CD4-positive, alpha-beta T cell (primary cell): Measurements from ENCODE around the gene KIAA0753. TPM values are rescaled to one million over a fixed set of nuclear protein-coding genes. Genes with fewer than 3 reads are reported as not detected.

Experiments used
- ATAC-seq: fragments of 200-7000 bp; cut with Tn5 transposase; one replicate; pipeline ENCODE4 v1.10.0; 2022; ENCODE audit warnings: mild to moderate bottlenecking; ENCODE audit not compliant: poor library complexity
- CTCF ChIA-PET: fragments of 350-600 bp; sonication (Branson Sonifier 250); formaldehyde crosslinking; loops from one replicate; lab custom pipeline; 2021; ENCODE audit warnings: antibody characterized with exemption, inconsistent platforms; lab: Charles Lee
- POLR2A ChIA-PET: fragments of 350-600 bp; sonication (Branson Sonifier 250); formaldehyde crosslinking; loops from one replicate; lab custom pipeline; 2021; ENCODE audit warnings: antibody characterized with exemption, inconsistent platforms; lab: Charles Lee
- DNase-seq, 14 experiments: peaks; one replicate each; pipeline ENCODE4 v3.0.0-alpha.2; 2013 to 2020; ENCODE audit warnings: mixed read lengths in 2 of 14
- H3K27ac ChIP-seq, 2 donors: one replicate each; pipeline versions ENCODE4 v1.5.1 to v1.7.0; 2013; ENCODE audit warnings: low read length in 2 of 2, low read depth in 1 of 2, mild to moderate bottlenecking in 1 of 2
- H3K27me3 ChIP-seq, 2 experiments: 1 replicate in 1 of 2; 2 replicates in 1 of 2; pipeline versions ENCODE4 v1.6.1 to v1.7.0; 2013; ENCODE audit warnings: low read length in 2 of 2, control low read depth in 1 of 2, mild to moderate bottlenecking in 1 of 2, moderate library complexity in 1 of 2; ENCODE audit not compliant: insufficient read depth in 2 of 2, control insufficient read depth in 1 of 2
- H3K36me3 ChIP-seq: one replicate; pipeline ENCODE4 v1.6.1; 2013; ENCODE audit warnings: low read length, control low read depth; ENCODE audit not compliant: insufficient read depth
- H3K4me1 ChIP-seq: one replicate; pipeline ENCODE4 v1.6.1; 2013; ENCODE audit warnings: low read length, control low read depth; ENCODE audit not compliant: insufficient read depth
- H3K4me3 ChIP-seq: one replicate; pipeline ENCODE4 v1.5.1; 2013; ENCODE audit warnings: mild to moderate bottlenecking, low read length, moderate library complexity
- H3K9me3 ChIP-seq, 2 experiments: 1 replicate in 1 of 2; 2 replicates in 1 of 2; pipeline versions ENCODE4 v1.6.1 to v1.7.0; 2013; ENCODE audit warnings: low read length in 2 of 2, mild to moderate bottlenecking in 2 of 2, control low read depth in 1 of 2, moderate library complexity in 1 of 2; ENCODE audit not compliant: control insufficient read depth in 1 of 2, insufficient read depth in 1 of 2
- H3K27ac Mint-ChIP-seq: one replicate; pipeline ENCODE4 v1.8.0; 2020; ENCODE audit warnings: mixed read lengths
- H3K27me3 Mint-ChIP-seq: one replicate; pipeline ENCODE4 v1.8.0; 2021; ENCODE audit warnings: mixed read lengths
- H3K36me3 Mint-ChIP-seq: one replicate; pipeline ENCODE4 v1.8.0; 2021; ENCODE audit warnings: low read depth, mixed read lengths
- H3K4me1 Mint-ChIP-seq: one replicate; pipeline ENCODE4 v1.8.0; 2021; ENCODE audit warnings: low read depth, mixed read lengths
- H3K4me3 Mint-ChIP-seq: one replicate; pipeline ENCODE4 v1.8.0; 2020; ENCODE audit warnings: mild to moderate bottlenecking, mixed read lengths
- H3K9me3 Mint-ChIP-seq: one replicate; pipeline ENCODE4 v1.8.0; 2020; ENCODE audit warnings: mixed read lengths
- intact Hi-C, 2 experiments: fragments of 100-400 bp; cut with DNase I in 1 of 2; cut with micrococcal nuclease in 1 of 2; formaldehyde crosslinking; loops; one replicate each; pipeline versions ENCODE4 v1.15.1 to v1.9.0; 2023 to 2025; cut with DNase I, micrococcal nuclease
- total RNA-seq, 174 experiments: library from RNA in 2 of 174; stranded (reverse) in 2 of 174; gene quantifications; one replicate each; pipeline ENCODE4 v1.2.3 and lab custom pipeline; 2021 to 2026
- TF ChIP-seq, protein P1 (sequence below): fragments of 200-600 bp; IDR thresholded peaks from one replicate; pipeline ENCODE4 v1.8.0; 2022; ENCODE audit warnings: antibody characterized with exemption, mild to moderate bottlenecking

The KIAA0753 gene
- total RNA-seq, 2 experiments from 2014 or later, result 8.9 to 11.7 TPM

DNA sequence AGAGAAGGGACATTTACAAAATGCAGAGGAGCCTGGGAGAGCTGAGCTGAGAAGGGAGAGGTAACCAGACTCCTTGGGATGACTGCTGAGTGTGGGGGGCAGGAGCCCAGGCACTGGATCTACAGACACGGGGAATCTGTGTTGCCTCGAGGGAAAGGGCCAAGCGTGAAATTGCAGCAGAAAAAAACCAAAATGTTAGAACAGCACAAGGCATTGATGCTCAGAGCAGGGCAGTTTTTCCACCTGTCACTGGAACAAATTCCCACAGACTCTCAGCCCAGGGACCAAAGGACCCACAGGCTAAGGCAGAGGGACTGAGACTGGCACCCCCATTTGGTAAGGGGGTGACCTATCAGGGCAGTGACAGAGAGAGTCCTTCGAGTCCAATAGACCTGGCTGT, 86.2 kb downstream of the KIAA0753 start:
- peaks cover 0 to 13% of the 10 kb centered on the region in 2 experiments for H3K9me3 ChIP-seq
- H3K27ac ChIP-seq, result no peak overlapping the region
- H3K36me3 ChIP-seq, result no peaks in the 10 kb centered on the region
- ATAC-seq (no peak), DNase-seq (no peak)
- ChIA-PET CTCF (no interaction called here), POLR2A (no interaction called here)
- peaks cover 16% of the 10 kb centered on the region for H3K4me1 ChIP-seq
- Mint-ChIP-seq H3K4me1 (peaks cover 12% of the 10 kb centered on the region), H3K27me3 (peaks cover 55% of the 10 kb centered on the region), H3K36me3 (no peaks in the 10 kb centered on the region), H3K4me3 (peak overlapping the region; percentile 77), H3K9me3 (no peaks in the 10 kb centered on the region), H3K27ac (no peak overlapping the region)
- intact Hi-C loops, result no loop called here
- TF ChIP-seq, protein P1, sequence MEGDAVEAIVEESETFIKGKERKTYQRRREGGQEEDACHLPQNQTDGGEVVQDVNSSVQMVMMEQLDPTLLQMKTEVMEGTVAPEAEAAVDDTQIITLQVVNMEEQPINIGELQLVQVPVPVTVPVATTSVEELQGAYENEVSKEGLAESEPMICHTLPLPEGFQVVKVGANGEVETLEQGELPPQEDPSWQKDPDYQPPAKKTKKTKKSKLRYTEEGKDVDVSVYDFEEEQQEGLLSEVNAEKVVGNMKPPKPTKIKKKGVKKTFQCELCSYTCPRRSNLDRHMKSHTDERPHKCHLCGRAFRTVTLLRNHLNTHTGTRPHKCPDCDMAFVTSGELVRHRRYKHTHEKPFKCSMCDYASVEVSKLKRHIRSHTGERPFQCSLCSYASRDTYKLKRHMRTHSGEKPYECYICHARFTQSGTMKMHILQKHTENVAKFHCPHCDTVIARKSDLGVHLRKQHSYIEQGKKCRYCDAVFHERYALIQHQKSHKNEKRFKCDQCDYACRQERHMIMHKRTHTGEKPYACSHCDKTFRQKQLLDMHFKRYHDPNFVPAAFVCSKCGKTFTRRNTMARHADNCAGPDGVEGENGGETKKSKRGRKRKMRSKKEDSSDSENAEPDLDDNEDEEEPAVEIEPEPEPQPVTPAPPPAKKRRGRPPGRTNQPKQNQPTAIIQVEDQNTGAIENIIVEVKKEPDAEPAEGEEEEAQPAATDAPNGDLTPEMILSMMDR, result no peak
- no peak overlapping the region for H3K4me3 ChIP-seq
- peaks cover 34 to 39% of the 10 kb centered on the region in 2 experiments for H3K27me3 ChIP-seq

DNA sequence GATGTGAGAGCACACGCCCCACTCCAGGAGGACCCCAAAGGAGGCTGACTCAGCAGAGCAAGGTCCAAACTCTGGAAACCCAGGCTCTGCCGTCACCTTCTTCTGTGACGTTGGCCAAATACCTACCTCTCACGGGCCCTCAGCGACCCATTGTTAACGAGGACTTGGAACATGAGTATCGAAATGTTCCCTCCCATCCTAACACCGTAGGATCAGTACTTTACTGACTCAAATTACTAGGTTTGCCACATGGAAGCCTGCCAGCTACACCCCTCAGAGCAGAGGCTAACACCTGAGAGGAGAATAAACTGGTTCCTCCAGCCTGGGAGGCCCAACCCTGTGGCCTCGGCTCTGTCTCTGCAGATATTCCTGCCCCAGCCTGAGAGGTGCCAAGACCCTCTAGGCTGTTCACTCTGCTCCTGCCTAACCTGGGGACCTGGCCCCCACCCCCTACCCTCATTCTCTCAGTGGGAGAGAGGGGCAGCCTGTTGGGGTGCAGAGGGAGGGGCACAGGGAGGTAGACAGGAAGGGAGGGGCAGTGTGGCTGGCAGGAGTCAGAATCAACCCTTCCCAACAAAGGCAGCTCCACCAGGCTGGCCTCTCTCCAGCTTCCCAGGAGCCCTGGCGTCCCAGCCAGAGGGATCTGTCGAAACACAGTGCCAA, 88.5 kb downstream of the KIAA0753 start:
- Mint-ChIP-seq H3K27ac (no peak overlapping the region), H3K4me1 (peaks cover 23% of the 10 kb centered on the region), H3K27me3 (peaks cover 31% of the 10 kb centered on the region), H3K9me3 (no peaks in the 10 kb centered on the region), H3K36me3 (no peaks in the 10 kb centered on the region), H3K4me3 (no peak overlapping the region)
- TF ChIP-seq, protein P1, result no peak
- Histone ChIP-seq H3K4me1 (peaks cover 24% of the 10 kb centered on the region), H3K4me3 (no peak overlapping the region), H3K27me3 (peaks cover 21 to 24% of the 10 kb centered on the region in 2 experiments), H3K36me3 (no peaks in the 10 kb centered on the region), H3K27ac (no peak overlapping the region), H3K9me3 (peaks cover 0 to 13% of the 10 kb centered on the region in 2 experiments)
- ChIA-PET POLR2A (no interaction called here), CTCF (no interaction called here)
- DNase-seq (no peak), ATAC-seq (no peak)
- intact Hi-C loops, result no loop called here

DNA sequence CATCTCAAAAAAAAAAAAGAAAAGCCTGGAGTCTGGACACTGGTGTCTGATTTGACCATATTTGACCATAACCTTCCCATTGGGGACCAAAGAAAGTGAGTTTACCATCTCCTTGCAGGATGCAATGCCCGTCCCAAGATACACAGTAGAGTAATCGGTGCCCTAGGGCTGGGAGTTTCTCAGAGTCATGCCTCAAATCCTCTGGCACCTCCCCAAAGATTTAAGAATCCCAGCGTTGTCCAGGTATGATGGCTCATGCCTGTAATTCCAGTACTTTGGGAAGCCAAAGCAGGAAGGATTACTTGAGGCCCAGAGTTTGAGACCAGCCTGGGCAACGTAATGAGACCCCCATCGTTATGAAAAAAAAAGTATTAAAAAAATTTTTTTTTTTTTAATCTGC, 89.2 kb downstream of the KIAA0753 start:
- Histone ChIP-seq H3K4me3 (no peak overlapping the region), H3K36me3 (no peaks in the 10 kb centered on the region), H3K27me3 (peaks cover 17 to 20% of the 10 kb centered on the region in 2 experiments), H3K9me3 (peaks cover 0 to 13% of the 10 kb centered on the region in 2 experiments), H3K4me1 (peaks cover 20% of the 10 kb centered on the region), H3K27ac (no peak overlapping the region)
- H3K36me3 Mint-ChIP-seq, result no peaks in the 10 kb centered on the region
- H3K9me3 Mint-ChIP-seq, result no peaks in the 10 kb centered on the region
- peaks cover 27% of the 10 kb centered on the region for H3K27me3 Mint-ChIP-seq
- TF ChIP-seq, protein P1, result no peak
- no peak overlapping the region for H3K27ac Mint-ChIP-seq
- intact Hi-C loops, result no loop called here
- POLR2A ChIA-PET, result no interaction called here
- CTCF ChIA-PET, result no interaction called here
- ATAC-seq, result no peak
- H3K4me1 Mint-ChIP-seq, result peaks cover 23% of the 10 kb centered on the region
- H3K4me3 Mint-ChIP-seq, result no peak overlapping the region
- no peak for DNase-seq
